Epithelial cell of proximal tubule (primary cell): ENCODE measurements around the gene LRRC45. TPM values are rescaled to one million over a fixed set of nuclear protein-coding genes. Genes with fewer than 3 reads are reported as not detected.

ENCODE experiments used
- DNase-seq: peaks from one replicate; pipeline ENCODE4 v3.0.0-alpha.2; 2011; ENCODE audit warnings: low read depth
- H3K4me3 ChIP-seq: 2 replicates; pipeline ENCODE4 v1.5.1; 2011; ENCODE audit warnings: low read depth, mild to moderate bottlenecking, low read length
- total RNA-seq: library from RNA; depleted of rRNA; stranded (reverse); fragments of >200 nt; gene quantifications from 2 replicates; pipeline ENCODE4 v1.2.3, GENCODE V29; 2015
- TF ChIP-seq, protein P1 (sequence below): conservative IDR thresholded peaks from 2 replicates; pipeline ENCODE4 v1.5.1; 2012; ENCODE audit warnings: low read depth, mild to moderate bottlenecking, low read length

Gene LRRC45
- total RNA-seq, 1 donor from 2014 or later = 44.5 TPM

DNA sequence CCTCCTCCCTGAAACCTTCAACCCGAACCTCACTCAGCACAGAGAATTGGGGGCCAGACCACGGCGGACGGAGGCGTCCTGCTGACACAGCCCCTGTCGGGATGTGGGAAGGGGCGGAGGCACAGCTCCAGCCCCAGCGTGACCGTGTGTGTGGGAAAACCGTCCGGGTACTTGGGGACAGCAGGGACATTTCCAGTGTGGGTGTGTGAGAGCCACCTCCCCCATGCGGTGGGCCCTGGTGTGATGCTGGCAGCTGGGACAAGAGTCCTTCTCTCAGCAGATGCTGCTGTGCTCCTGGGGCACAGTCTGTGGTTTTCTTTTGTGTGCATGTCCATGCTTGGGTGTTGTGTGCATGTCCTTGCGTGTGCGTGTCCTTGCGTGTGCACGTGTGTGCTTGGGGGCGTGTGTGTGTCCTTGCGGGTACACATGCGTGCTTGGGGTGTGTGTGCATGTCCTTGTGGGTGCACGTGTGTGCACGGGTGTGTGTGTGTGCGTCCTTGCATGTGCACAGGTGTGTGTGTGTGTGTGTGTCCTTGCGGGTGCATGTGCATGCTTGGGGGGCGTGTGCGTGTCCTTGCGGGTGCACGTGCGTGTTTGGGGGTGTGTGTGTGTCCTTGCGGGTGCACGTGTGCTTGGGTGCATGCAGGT, 17.3 kb upstream of the LRRC45 start:
- DNase-seq = no peak
- no peak overlapping the region for H3K4me3 ChIP-seq
- TF ChIP-seq, protein P1, sequence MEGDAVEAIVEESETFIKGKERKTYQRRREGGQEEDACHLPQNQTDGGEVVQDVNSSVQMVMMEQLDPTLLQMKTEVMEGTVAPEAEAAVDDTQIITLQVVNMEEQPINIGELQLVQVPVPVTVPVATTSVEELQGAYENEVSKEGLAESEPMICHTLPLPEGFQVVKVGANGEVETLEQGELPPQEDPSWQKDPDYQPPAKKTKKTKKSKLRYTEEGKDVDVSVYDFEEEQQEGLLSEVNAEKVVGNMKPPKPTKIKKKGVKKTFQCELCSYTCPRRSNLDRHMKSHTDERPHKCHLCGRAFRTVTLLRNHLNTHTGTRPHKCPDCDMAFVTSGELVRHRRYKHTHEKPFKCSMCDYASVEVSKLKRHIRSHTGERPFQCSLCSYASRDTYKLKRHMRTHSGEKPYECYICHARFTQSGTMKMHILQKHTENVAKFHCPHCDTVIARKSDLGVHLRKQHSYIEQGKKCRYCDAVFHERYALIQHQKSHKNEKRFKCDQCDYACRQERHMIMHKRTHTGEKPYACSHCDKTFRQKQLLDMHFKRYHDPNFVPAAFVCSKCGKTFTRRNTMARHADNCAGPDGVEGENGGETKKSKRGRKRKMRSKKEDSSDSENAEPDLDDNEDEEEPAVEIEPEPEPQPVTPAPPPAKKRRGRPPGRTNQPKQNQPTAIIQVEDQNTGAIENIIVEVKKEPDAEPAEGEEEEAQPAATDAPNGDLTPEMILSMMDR = no peak

DNA sequence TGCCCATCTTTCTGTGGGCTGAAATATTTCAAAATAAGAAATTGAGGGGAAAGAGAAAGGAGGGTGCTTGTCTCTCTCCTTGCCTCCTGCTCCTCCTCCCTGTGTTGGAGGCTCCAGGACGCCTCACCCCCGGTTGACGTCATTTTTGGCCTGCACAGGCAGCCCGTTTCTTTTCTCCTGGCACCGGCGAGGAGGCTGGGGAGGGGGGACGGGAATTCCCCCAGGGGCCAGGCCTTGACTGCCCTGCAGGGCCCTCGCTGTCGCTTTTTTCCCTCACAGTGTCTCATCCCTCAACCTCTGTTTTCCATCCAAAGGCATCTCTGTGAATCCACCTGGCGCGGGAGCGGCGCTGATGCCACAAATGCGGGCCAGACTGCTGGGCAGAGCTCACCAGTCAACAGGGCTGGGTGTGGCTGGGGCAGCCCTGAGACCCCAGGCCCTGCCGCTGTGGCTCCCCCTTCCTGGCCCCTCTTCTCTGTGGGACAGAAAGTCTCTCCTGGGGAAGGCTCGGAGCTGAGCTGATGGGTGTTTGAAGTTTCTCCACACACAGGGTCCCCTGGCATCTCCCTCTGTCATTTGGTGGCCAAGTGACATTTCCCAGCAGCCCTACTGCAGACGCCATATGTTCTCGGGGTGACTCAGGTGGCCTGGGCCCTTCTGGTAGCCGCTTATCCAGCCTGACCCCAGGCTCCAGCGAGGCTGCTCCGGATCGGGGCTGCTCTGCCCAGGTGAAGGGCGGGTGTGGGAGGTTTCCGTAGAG, 16.5 kb upstream of the LRRC45 start:
- no peak for DNase-seq
- TF ChIP-seq, protein P1 = no peak
- H3K4me3 ChIP-seq = no peak overlapping the region

DNA sequence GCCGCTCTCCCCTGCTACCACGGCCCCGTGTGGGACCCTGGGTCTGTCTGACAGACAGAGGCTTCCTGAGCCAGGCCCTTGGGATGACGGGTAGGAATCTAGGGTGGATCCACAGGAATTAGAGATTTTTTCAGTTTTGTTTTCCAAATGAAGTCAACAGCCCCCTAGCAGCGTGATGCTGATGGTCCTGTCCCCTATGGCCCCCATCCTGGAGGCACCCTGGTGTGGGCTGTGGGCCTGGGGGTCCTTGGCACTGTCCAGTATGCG, 15.9 kb upstream of the LRRC45 start:
- no peak overlapping the region for H3K4me3 ChIP-seq
- TF ChIP-seq, protein P1 = no peak
- no peak for DNase-seq

DNA sequence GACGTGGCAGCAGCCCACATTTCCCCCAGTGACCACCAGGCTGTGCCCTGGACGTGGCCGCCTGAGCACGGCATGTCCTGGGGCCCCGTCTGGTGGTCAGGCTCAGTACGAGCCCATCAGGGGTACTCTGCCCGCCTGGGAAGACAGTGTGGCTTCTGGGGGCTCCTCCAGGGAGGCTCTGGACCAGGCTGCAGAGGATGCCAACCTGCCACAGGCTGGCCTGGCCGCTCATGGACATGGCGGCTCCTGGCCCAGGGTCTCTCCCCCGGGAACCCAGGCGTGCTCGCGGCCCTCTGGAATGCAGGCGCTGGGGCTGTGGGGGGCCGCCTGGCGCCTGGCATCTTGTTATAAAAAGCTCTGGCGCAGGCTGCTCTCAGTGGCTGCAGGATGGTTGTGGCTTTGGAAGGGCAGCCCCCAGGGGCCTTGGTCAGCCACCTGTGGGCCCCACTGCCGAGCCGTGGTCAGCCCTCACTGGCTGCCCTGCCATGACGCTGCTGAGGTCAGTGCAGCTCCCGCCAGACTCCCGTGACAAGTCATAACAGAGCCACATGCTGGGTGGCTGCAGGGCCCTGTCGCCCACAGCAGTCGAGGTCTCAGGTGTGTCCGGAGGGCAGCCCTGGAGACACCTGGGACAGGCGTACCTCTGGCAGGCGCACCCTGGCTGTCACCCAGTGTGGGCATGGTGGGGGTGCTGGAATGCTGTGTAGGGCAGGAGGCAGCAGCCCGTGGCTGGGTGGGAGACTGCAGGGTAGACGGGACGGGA, 15.4 kb upstream of the LRRC45 start:
- no peak for DNase-seq
- TF ChIP-seq, protein P1 = no peak
- H3K4me3 ChIP-seq = no peak overlapping the region

DNA sequence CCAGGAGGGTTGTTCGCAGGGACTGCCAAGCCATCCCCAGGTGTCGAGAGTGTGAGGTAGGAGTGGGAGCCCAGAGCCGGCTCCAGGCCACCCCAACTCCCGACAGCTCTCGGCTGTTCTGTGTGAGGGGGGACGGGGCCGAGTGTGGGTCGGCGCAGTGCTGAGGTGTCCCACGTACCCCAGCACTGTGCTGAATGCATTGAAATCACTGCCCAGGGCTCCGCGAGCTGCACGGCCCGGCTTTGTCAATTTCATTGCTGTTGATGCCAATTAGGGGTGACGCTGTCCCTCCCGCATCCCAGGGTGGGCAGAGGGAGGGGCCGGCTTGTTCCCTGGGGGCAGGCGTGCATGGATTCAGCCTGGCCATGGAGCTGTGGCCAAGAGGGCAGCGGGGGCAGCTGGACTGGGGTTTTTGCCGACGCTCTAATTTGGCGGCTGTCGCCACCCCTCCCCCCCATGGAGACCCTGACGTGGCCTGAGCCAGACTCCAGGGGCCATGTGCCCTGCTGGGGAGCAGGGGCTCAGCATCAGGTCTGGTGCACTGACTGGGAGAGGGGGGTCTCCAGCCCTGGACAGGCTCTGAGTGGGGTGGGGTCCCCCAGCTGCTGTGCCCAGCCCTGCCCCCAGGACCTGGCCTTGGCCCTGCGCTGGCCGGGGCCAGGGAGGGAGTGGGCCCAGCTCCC, 14.7 kb upstream of the LRRC45 start:
- H3K4me3 ChIP-seq = no peak overlapping the region
- no peak for DNase-seq
- TF ChIP-seq, protein P1 = no peak

DNA sequence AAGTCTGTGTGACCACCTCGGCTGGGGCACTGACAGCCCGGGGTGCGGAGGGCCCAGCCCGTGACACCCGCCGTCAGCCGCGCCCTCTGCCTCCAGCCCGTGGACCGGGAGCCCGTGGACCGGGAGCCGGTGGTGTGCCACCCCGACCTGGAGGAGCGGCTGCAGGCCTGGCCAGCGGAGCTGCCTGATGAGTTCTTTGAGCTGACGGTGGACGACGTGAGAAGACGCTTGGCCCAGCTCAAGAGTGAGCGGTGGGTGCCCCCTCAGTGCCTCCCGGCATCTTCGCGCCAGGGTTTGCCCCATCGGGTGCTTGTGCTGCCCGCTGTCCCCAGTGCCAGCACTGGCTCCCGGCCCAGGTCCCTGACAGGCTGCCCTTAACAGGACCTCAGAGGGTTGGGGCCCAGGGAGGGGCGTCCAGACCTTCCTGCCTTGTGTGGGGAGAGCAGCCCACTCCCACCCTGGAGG, 14.1 kb upstream of the LRRC45 start:
- TF ChIP-seq, protein P1 = no peak
- no peak for DNase-seq
- no peak overlapping the region for H3K4me3 ChIP-seq
